GM10266 (cell line): ENCODE measurements around the gene MANEA.
"Not testable (repeated sequence)": the region's sequence is repeated elsewhere in the genome, so short reads cannot be mapped to it uniquely, and the experiment has no call there.

Source experiments
- DNase-seq: peaks from one replicate; pipeline ENCODE4 v3.0.0; 2012; ENCODE audit errors: extremely low spot score
- TF ChIP-seq, protein P1 (sequence below): IDR thresholded peaks from 2 replicates; pipeline ENCODE4 v1.5.1; 2012; ENCODE audit warnings: mild to moderate bottlenecking, low read depth; ENCODE audit not compliant: control insufficient read depth, insufficient read depth; ENCODE audit errors: missing control alignments

The MANEA gene

DNA sequence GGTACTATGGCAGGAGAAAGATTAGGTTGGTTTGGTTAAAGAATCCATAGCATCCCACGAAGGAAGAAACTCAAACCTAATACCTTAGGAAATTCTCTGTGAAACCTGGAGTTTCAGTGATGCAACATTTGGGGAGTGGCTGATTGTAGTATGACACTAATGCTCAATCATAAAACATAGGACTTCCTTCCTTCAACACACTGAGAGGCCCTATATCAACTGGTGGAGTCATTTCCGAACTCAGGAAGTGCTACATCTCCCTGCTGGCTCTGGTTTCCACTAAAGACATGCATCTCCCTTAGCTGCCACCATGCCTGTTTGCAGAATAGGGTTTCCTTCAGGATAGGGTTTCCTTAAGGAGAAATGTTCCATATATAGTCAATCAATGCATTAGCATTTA, 5.2 kb upstream of the MANEA start:
- TF ChIP-seq, protein P1, sequence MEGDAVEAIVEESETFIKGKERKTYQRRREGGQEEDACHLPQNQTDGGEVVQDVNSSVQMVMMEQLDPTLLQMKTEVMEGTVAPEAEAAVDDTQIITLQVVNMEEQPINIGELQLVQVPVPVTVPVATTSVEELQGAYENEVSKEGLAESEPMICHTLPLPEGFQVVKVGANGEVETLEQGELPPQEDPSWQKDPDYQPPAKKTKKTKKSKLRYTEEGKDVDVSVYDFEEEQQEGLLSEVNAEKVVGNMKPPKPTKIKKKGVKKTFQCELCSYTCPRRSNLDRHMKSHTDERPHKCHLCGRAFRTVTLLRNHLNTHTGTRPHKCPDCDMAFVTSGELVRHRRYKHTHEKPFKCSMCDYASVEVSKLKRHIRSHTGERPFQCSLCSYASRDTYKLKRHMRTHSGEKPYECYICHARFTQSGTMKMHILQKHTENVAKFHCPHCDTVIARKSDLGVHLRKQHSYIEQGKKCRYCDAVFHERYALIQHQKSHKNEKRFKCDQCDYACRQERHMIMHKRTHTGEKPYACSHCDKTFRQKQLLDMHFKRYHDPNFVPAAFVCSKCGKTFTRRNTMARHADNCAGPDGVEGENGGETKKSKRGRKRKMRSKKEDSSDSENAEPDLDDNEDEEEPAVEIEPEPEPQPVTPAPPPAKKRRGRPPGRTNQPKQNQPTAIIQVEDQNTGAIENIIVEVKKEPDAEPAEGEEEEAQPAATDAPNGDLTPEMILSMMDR, result no peak
- DNase-seq, result no peak

- TF ChIP-seq, protein P1, result no peak
- DNase-seq, result no peak
Measured at GRCh38 chr6:95574811-95575210, 2.5 kb upstream of the MANEA start.

DNA sequence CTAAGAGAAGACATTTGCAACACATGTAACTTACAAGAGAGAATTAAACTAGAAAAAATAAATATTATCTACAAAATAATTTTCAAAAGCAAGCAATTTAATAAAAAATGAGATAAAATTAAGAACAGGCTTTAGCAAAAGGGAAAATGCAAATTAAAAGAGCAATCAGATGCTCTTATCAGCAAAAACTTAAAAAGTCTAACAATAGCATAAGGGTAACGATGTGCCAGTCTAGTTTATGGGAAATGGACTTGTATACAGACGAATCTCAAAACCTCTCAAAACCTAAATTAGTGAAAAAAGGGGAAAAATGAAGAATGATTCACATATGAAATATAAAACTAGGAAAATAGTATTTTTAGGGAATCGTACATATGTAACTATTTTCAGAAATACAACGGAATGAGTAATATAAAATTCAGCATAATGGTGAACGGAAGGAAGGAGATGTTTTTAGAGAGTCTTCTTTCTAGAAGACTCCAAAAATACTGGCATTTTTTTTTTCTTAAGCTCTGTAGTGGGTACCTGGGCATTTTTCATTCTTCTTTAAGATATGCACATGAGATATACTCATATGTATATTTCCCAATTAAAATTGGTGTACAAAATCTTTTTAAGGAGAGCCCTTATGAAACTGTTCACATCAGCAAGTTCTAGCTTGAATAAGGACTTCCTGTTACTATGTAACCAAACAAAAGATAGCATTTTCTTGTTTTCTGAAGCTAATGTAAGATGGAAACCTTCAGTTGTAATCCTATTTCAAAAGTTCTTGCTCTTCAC, 927 bp upstream of the MANEA start:
- peak; percentile 27 for DNase-seq
- TF ChIP-seq, protein P1, result no peak

DNA sequence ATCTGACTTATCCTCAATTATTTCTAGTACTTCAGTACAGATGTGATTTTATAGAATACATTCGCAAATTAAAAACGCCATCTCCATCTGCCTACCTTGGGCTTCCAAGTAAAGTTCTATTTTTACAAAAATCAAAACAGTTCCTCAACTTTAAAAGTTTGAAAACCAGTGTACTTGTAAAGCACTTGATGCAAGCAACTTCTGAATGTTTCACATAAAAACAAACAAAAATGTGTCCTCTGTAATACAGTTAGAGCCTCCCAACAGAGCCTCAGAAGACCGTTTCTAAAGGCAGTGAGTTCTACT, 384 bp upstream of the MANEA start:
- no peak for DNase-seq
- TF ChIP-seq, protein P1, result no peak

DNA sequence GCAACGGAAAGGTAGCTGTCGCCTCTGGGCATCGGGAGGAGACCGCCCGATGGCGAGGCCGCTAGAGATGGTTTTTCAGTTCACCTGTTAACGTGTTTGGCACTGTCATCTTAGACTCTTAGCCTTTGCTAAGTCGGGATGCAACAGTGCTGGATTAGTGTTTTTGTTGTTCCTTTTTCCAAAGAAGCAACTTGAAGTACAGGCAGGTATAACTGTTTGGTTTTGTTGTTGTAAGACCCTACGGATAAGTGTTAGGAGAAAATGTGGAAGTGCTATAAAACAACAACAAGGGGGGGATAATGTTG, 723 bp downstream of the MANEA start:
- peak; percentile 20 for DNase-seq
- TF ChIP-seq, protein P1, result no peak

- DNase-seq, result no peak
- TF ChIP-seq, protein P1, result no peak
Measured at GRCh38 chr6:95581073-95581472, 3.7 kb downstream of the MANEA start.

DNA sequence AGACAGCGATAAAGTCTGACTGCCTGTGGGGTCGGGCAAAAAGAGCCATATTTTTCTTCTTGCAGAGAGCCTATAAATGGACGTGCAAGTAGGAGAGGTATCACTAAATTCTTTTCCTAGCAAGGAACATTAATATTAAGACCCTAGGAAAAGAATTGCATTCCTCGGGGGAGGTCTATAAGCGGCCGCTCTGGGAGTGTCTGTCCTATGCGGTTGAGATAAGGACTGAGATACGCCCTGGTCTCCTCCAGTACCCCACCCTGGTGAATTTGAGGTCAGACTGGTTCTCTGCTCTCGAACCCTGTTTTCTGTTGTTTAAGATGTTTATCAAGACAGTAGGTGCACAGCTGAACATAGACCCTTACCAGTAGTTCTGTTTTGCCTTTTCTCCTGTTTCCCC, 6.9 kb downstream of the MANEA start:
- not testable (repeated sequence) for DNase-seq

GRCh38 chr6:95587989-95588388, 10.7 kb downstream of the MANEA start:
- TF ChIP-seq, protein P1, result no peak

More at GRCh38 chr6:95587989-95588388, 10.7 kb downstream of the MANEA start:
- DNase-seq, result no peak
